Measurements from ENCODE around the gene FBXO31.

The FBXO31 gene

GRCh38 chr16:87316450-87316922 is 67.1 kb downstream of the FBXO31 start:
- H3K4me3 ChIP-seq (ENCODE audit: low read length in 2 of 2): peak overlapping the region; percentile 87 to 89
- H3K27ac ChIP-seq (ENCODE audit: low read length): peak overlapping the region; percentile 89
- H3K36me3 ChIP-seq (ENCODE audit: control insufficient read depth in 2 of 2, insufficient read depth in 2 of 2, low read length in 2 of 2): no peaks in the 10 kb centered on the region
- H3K27me3 ChIP-seq (ENCODE audit: control insufficient read depth in 1 of 2, insufficient read depth in 2 of 2, low read length in 2 of 2): no peaks in the 10 kb centered on the region
- H3K9ac ChIP-seq (ENCODE audit: low read length in 2 of 2): peak overlapping the region in 1 of 2 donors; percentile 68
- no peaks in the 10 kb centered on the region for H3K9me3 ChIP-seq (ENCODE audit: control insufficient read depth in 2 of 2, low read length in 2 of 2)
- peaks cover 12% of the 10 kb centered on the region for H3K4me1 ChIP-seq (ENCODE audit: control insufficient read depth, insufficient read depth, low read length)

DNA sequence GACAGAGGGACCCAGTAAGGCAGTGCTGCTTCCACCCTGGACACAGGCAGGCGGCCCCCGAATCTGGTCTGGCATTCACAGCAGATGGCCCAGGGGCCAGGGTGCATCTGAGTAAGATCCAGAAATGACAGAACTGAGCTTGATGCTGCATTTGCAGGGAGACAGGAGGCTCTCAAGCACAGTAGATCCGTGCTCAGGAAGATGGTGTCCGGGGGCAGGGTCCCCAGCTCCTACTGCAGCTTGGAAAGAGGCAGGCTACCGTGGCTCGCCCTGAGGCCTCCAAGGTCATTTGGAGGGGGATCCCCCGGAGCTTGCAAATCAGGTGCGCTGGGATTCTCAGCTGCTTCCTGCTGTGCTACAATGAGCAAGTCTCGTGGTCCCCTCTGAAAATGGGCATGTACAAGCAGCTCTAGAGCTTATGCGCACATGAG is 68.6 kb downstream of the FBXO31 start:
- H3K9ac ChIP-seq (ENCODE audit: low read length in 2 of 2): no peak overlapping the region
- H3K4me3 ChIP-seq (ENCODE audit: low read length in 2 of 2): no peak overlapping the region
- peaks cover 12% of the 10 kb centered on the region for H3K4me1 ChIP-seq (ENCODE audit: control insufficient read depth, insufficient read depth, low read length)
- H3K27ac ChIP-seq (ENCODE audit: low read length): no peak overlapping the region
- H3K9me3 ChIP-seq (ENCODE audit: control insufficient read depth in 2 of 2, low read length in 2 of 2): no peaks in the 10 kb centered on the region
- no peaks in the 10 kb centered on the region for H3K27me3 ChIP-seq (ENCODE audit: control insufficient read depth in 1 of 2, insufficient read depth in 2 of 2, low read length in 2 of 2)
- no peaks in the 10 kb centered on the region for H3K36me3 ChIP-seq (ENCODE audit: control insufficient read depth in 2 of 2, insufficient read depth in 2 of 2, low read length in 2 of 2)

- H3K27me3 ChIP-seq (ENCODE audit: control insufficient read depth in 1 of 2, insufficient read depth in 2 of 2, low read length in 2 of 2): no peaks in the 10 kb centered on the region
- no peak overlapping the region for H3K27ac ChIP-seq (ENCODE audit: low read length)
- peaks cover 2% of the 10 kb centered on the region for H3K4me1 ChIP-seq (ENCODE audit: control insufficient read depth, insufficient read depth, low read length)
- H3K9me3 ChIP-seq (ENCODE audit: control insufficient read depth in 2 of 2, low read length in 2 of 2): no peaks in the 10 kb centered on the region
- H3K4me3 ChIP-seq (ENCODE audit: low read length in 2 of 2): no peak overlapping the region
- H3K9ac ChIP-seq (ENCODE audit: low read length in 2 of 2): no peak overlapping the region
- H3K36me3 ChIP-seq (ENCODE audit: control insufficient read depth in 2 of 2, insufficient read depth in 2 of 2, low read length in 2 of 2): no peaks in the 10 kb centered on the region
Measured at GRCh38 chr16:87312008-87312407, 71.6 kb downstream of the FBXO31 start.

DNA sequence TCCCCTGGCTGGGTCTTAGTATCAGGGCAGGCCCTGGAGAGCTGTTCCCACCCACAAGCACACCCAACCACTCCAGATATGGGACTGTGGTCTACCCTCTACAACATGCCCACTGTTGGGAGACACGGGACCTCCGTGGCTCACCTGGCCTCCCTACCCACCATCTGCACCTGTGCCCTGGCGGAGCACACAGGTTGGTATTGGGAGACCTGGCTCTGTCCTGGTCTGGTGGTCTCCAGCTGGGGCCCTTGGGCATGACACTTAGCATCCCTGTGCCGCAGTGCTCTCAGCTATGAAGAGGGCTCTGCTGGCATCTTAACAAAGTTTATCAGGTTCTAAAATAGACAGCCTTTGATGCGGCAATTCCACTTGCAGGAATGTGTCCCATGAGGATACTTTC is 72.2 kb downstream of the FBXO31 start:
- H3K9me3 ChIP-seq (ENCODE audit: control insufficient read depth in 2 of 2, low read length in 2 of 2): no peaks in the 10 kb centered on the region
- H3K36me3 ChIP-seq (ENCODE audit: control insufficient read depth in 2 of 2, insufficient read depth in 2 of 2, low read length in 2 of 2): no peaks in the 10 kb centered on the region
- no peak overlapping the region for H3K4me3 ChIP-seq (ENCODE audit: low read length in 2 of 2)
- no peak overlapping the region for H3K9ac ChIP-seq (ENCODE audit: low read length in 2 of 2)
- H3K27ac ChIP-seq (ENCODE audit: low read length): no peak overlapping the region
- no peaks in the 10 kb centered on the region for H3K27me3 ChIP-seq (ENCODE audit: control insufficient read depth in 1 of 2, insufficient read depth in 2 of 2, low read length in 2 of 2)
- H3K4me1 ChIP-seq (ENCODE audit: control insufficient read depth, insufficient read depth, low read length): no peaks in the 10 kb centered on the region

GRCh38 chr16:87310610-87311009 is 73.0 kb downstream of the FBXO31 start:
- Histone ChIP-seq H3K9me3 (ENCODE audit: control insufficient read depth in 2 of 2, low read length in 2 of 2) (no peaks in the 10 kb centered on the region), H3K4me3 (ENCODE audit: low read length in 2 of 2) (no peak overlapping the region), H3K27ac (ENCODE audit: low read length) (no peak overlapping the region), H3K27me3 (ENCODE audit: control insufficient read depth in 1 of 2, insufficient read depth in 2 of 2, low read length in 2 of 2) (no peaks in the 10 kb centered on the region), H3K4me1 (ENCODE audit: control insufficient read depth, insufficient read depth, low read length) (no peaks in the 10 kb centered on the region), H3K36me3 (ENCODE audit: control insufficient read depth in 2 of 2, insufficient read depth in 2 of 2, low read length in 2 of 2) (no peaks in the 10 kb centered on the region), H3K9ac (ENCODE audit: low read length in 2 of 2) (no peak overlapping the region)

GRCh38 chr16:87309620-87310525 is 73.7 kb downstream of the FBXO31 start:
- Histone ChIP-seq H3K36me3 (ENCODE audit: control insufficient read depth in 2 of 2, insufficient read depth in 2 of 2, low read length in 2 of 2) (no peaks in the 10 kb centered on the region), H3K4me1 (ENCODE audit: control insufficient read depth, insufficient read depth, low read length) (no peaks in the 10 kb centered on the region), H3K9me3 (ENCODE audit: control insufficient read depth in 2 of 2, low read length in 2 of 2) (no peaks in the 10 kb centered on the region), H3K27me3 (ENCODE audit: control insufficient read depth in 1 of 2, insufficient read depth in 2 of 2, low read length in 2 of 2) (no peaks in the 10 kb centered on the region), H3K9ac (ENCODE audit: low read length in 2 of 2) (no peak overlapping the region), H3K4me3 (ENCODE audit: low read length in 2 of 2) (no peak overlapping the region), H3K27ac (ENCODE audit: low read length) (no peak overlapping the region)

GRCh38 chr16:87308826-87309225 is 74.8 kb downstream of the FBXO31 start:
- no peaks in the 10 kb centered on the region for H3K9me3 ChIP-seq (ENCODE audit: control insufficient read depth in 2 of 2, low read length in 2 of 2)
- H3K9ac ChIP-seq (ENCODE audit: low read length in 2 of 2): no peak overlapping the region
- no peaks in the 10 kb centered on the region for H3K36me3 ChIP-seq (ENCODE audit: control insufficient read depth in 2 of 2, insufficient read depth in 2 of 2, low read length in 2 of 2)
- no peak overlapping the region for H3K27ac ChIP-seq (ENCODE audit: low read length)
- H3K4me1 ChIP-seq (ENCODE audit: control insufficient read depth, insufficient read depth, low read length): no peaks in the 10 kb centered on the region
- H3K4me3 ChIP-seq (ENCODE audit: low read length in 2 of 2): no peak overlapping the region
- H3K27me3 ChIP-seq (ENCODE audit: control insufficient read depth in 1 of 2, insufficient read depth in 2 of 2, low read length in 2 of 2): no peaks in the 10 kb centered on the region

DNA sequence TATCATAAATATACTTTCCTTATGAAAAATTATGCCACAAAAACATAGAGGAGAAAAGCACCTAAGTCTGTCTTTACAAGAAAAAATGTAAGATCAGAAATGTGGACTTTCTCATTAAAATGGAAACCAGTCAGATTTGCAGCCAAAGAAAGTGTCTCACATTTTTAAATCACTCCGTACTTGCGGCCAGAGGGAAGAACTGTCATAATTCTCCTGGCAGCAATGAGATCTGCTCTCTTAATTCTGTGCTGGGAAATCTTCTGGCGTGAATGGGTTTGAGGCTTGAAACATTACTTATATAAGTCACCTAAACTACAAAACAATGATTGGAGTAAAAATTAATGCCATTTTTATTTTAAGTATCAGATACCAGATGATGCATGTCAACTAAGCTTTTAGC is 77.1 kb downstream of the FBXO31 start:
- Histone ChIP-seq H3K9ac (ENCODE audit: low read length in 2 of 2) (no peak overlapping the region), H3K9me3 (ENCODE audit: control insufficient read depth in 2 of 2, low read length in 2 of 2) (no peaks in the 10 kb centered on the region), H3K4me3 (ENCODE audit: low read length in 2 of 2) (no peak overlapping the region), H3K27ac (ENCODE audit: low read length) (no peak overlapping the region), H3K27me3 (ENCODE audit: control insufficient read depth in 1 of 2, insufficient read depth in 2 of 2, low read length in 2 of 2) (no peaks in the 10 kb centered on the region), H3K4me1 (ENCODE audit: control insufficient read depth, insufficient read depth, low read length) (no peaks in the 10 kb centered on the region), H3K36me3 (ENCODE audit: control insufficient read depth in 2 of 2, insufficient read depth in 2 of 2, low read length in 2 of 2) (no peaks in the 10 kb centered on the region)

- Histone ChIP-seq H3K9me3 (ENCODE audit: control insufficient read depth in 2 of 2, low read length in 2 of 2) (no peaks in the 10 kb centered on the region), H3K4me3 (ENCODE audit: low read length in 2 of 2) (no peak overlapping the region), H3K27me3 (ENCODE audit: control insufficient read depth in 1 of 2, insufficient read depth in 2 of 2, low read length in 2 of 2) (no peaks in the 10 kb centered on the region), H3K27ac (ENCODE audit: low read length) (no peak overlapping the region), H3K4me1 (ENCODE audit: control insufficient read depth, insufficient read depth, low read length) (no peaks in the 10 kb centered on the region), H3K36me3 (ENCODE audit: control insufficient read depth in 2 of 2, insufficient read depth in 2 of 2, low read length in 2 of 2) (no peaks in the 10 kb centered on the region), H3K9ac (ENCODE audit: low read length in 2 of 2) (no peak overlapping the region)
Measured at GRCh38 chr16:87305505-87306391, 77.8 kb downstream of the FBXO31 start.

GRCh38 chr16:87304951-87305350 is 78.6 kb downstream of the FBXO31 start:
- no peaks in the 10 kb centered on the region for H3K9me3 ChIP-seq (ENCODE audit: control insufficient read depth in 2 of 2, low read length in 2 of 2)
- no peak overlapping the region for H3K27ac ChIP-seq (ENCODE audit: low read length)
- H3K4me3 ChIP-seq (ENCODE audit: low read length in 2 of 2): no peak overlapping the region
- H3K36me3 ChIP-seq (ENCODE audit: control insufficient read depth in 2 of 2, insufficient read depth in 2 of 2, low read length in 2 of 2): no peaks in the 10 kb centered on the region
- no peak overlapping the region for H3K9ac ChIP-seq (ENCODE audit: low read length in 2 of 2)
- H3K4me1 ChIP-seq (ENCODE audit: control insufficient read depth, insufficient read depth, low read length): no peaks in the 10 kb centered on the region
- no peaks in the 10 kb centered on the region for H3K27me3 ChIP-seq (ENCODE audit: control insufficient read depth in 1 of 2, insufficient read depth in 2 of 2, low read length in 2 of 2)
